Measurements from ENCODE around the gene ANO3.
"Not testable (repeated sequence)": the region's sequence is repeated elsewhere in the genome, so short reads cannot be mapped to it uniquely, and the experiment has no call there.

ANO3 gene

GRCh38 chr11:26579683-26580082 lies 247.8 kb downstream of the ANO3 start:
- DNase-seq, result no peak

- no peak for DNase-seq
Observed at GRCh38 chr11:26580929-26581328, 249.0 kb downstream of the ANO3 start.

- DNase-seq, result no peak
Observed at GRCh38 chr11:26583550-26583949, 251.6 kb downstream of the ANO3 start.

- no peak for DNase-seq
Observed at GRCh38 chr11:26584818-26585217, 252.9 kb downstream of the ANO3 start.

GRCh38 chr11:26587073-26587472 lies 255.1 kb downstream of the ANO3 start:
- no peak for DNase-seq

- DNase-seq, result no peak
Observed at GRCh38 chr11:26593691-26594090, 261.8 kb downstream of the ANO3 start.

- not testable (repeated sequence) for DNase-seq
Observed at GRCh38 chr11:26595207-26595865, 263.4 kb downstream of the ANO3 start.

GRCh38 chr11:26597049-26597689 lies 265.2 kb downstream of the ANO3 start:
- not testable (repeated sequence) for DNase-seq

- no peak for DNase-seq
Observed at GRCh38 chr11:26597899-26598298, 266.0 kb downstream of the ANO3 start.

GRCh38 chr11:26599425-26599824 lies 267.5 kb downstream of the ANO3 start:
- DNase-seq, result no peak

- no peak for DNase-seq
Observed at GRCh38 chr11:26599876-26600434, 268.0 kb downstream of the ANO3 start.

GRCh38 chr11:26607725-26608506 lies 276.0 kb downstream of the ANO3 start:
- DNase-seq, result no peak

- DNase-seq, result no peak
Observed at GRCh38 chr11:26608507-26609146, 276.7 kb downstream of the ANO3 start.

GRCh38 chr11:26613759-26614158 lies 281.8 kb downstream of the ANO3 start:
- DNase-seq, result no peak

GRCh38 chr11:26618441-26618840 lies 286.5 kb downstream of the ANO3 start:
- DNase-seq, result no peak

GRCh38 chr11:26620282-26621045 lies 288.5 kb downstream of the ANO3 start:
- DNase-seq, result no peak

- DNase-seq, result no peak
Observed at GRCh38 chr11:26621132-26621531, 289.2 kb downstream of the ANO3 start.

- no peak for DNase-seq
Observed at GRCh38 chr11:26622181-26622580, 290.3 kb downstream of the ANO3 start.

- no peak for DNase-seq
Observed at GRCh38 chr11:26623076-26623659, 291.2 kb downstream of the ANO3 start.

- DNase-seq, result no peak
Observed at GRCh38 chr11:26626346-26626745, 294.4 kb downstream of the ANO3 start.

- no peak for DNase-seq
Observed at GRCh38 chr11:26632691-26633159, 300.8 kb downstream of the ANO3 start.

GRCh38 chr11:26643314-26643713 lies 311.4 kb downstream of the ANO3 start:
- not testable (repeated sequence) for DNase-seq

Data from DMS 273 treated with DMSO at 0.1 percent for 48 hours (cell line).